ENCODE results near the gene PLCL1. TPM values are rescaled to one million over a fixed set of nuclear protein-coding genes. Genes with fewer than 3 reads are reported as not detected.

The PLCL1 gene
- total RNA-seq, 1 experiment from 2014 or later: not detected

DNA sequence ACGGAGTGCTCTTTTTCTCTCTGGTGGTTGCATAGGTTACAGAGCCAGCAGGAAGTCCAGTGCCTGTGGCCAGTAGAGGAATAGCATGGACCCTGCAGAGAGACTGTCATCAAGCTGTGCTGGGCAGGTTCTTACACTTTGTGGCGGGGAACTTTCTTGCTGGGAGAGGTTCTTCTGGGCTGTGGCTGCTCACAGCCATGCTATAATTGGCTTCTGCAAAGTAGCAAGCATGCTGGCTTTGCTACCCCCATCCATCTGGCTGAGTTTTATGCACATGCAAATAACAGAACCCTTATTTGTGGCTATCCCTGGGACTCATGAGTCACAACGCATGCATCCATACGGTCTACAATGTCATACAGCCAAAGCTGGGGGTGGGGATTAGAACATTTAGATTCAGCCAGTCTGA lies 68.9 kb downstream of the PLCL1 start:
- Histone ChIP-seq H3K27me3 (ENCODE audit: insufficient read depth, low read depth) (no peaks in the 10 kb centered on the region), H3K9me3 (ENCODE audit: insufficient read depth, low read depth) (no peaks in the 10 kb centered on the region)

DNA sequence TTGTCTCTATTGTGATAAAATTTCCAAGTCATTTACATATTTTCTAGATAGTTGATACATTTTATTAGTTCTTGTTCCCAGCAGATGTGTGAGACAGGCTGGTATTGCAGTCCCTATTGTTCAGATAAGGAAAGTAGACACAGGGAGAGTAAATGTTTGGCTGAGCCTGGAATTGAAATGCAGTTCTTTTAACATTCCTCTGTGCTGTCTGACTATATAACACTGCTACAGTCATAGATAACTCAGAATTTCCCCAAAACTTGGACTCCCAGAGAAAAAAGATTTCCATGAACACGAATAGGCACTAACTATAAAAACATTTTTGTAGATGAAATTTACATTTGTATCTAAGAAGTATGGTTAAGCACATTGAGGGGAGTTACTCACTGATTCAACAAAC lies 71.4 kb downstream of the PLCL1 start:
- Histone ChIP-seq H3K79me2 (ENCODE audit: low read depth) (no peaks in the 10 kb centered on the region), H3K9me3 (ENCODE audit: insufficient read depth, low read depth) (no peaks in the 10 kb centered on the region), H3K36me3 (ENCODE audit: low read depth) (no peaks in the 10 kb centered on the region), H3F3A (ENCODE audit: insufficient read depth, low read depth) (no peaks in the 10 kb centered on the region), H3K27me3 (ENCODE audit: insufficient read depth, low read depth) (no peaks in the 10 kb centered on the region), H3K4me1 (replicated peaks; ENCODE audit: insufficient read depth) (no peaks in the 10 kb centered on the region), H3K4me3 (no peak overlapping the region), H3K27ac (no peak overlapping the region), H4K20me1 (ENCODE audit: insufficient read depth) (no peaks in the 10 kb centered on the region), H2AFZ (no peak overlapping the region), H3K9me2 (ENCODE audit: insufficient read depth) (no peaks in the 10 kb centered on the region), H3K4me2 (no peak overlapping the region)
- ChIA-PET POLR2A (ENCODE audit: unreplicated experiment) (no interaction called here), CTCF (no interaction called here)
- DNase-seq: no peak
- no TSS peak for BruUV-seq (replicated peaks)
- intact Hi-C loops (cut with micrococcal nuclease; ENCODE audit: unreplicated experiment): no loop called here
- no peak for TF ChIP-seq EZH2 (IDR thresholded peaks at IDR 0.05; ENCODE audit: low read depth)
- TF ChIP-seq, protein P1, sequence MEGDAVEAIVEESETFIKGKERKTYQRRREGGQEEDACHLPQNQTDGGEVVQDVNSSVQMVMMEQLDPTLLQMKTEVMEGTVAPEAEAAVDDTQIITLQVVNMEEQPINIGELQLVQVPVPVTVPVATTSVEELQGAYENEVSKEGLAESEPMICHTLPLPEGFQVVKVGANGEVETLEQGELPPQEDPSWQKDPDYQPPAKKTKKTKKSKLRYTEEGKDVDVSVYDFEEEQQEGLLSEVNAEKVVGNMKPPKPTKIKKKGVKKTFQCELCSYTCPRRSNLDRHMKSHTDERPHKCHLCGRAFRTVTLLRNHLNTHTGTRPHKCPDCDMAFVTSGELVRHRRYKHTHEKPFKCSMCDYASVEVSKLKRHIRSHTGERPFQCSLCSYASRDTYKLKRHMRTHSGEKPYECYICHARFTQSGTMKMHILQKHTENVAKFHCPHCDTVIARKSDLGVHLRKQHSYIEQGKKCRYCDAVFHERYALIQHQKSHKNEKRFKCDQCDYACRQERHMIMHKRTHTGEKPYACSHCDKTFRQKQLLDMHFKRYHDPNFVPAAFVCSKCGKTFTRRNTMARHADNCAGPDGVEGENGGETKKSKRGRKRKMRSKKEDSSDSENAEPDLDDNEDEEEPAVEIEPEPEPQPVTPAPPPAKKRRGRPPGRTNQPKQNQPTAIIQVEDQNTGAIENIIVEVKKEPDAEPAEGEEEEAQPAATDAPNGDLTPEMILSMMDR (conservative IDR thresholded peaks at IDR 0.05): no peak

More for the DNA sequence above, 68.9 kb downstream of the PLCL1 start:
- ChIA-PET POLR2A (ENCODE audit: unreplicated experiment) (no interaction called here), CTCF (no interaction called here)
- Histone ChIP-seq H2AFZ (no peak overlapping the region), H3K9me2 (ENCODE audit: insufficient read depth) (no peaks in the 10 kb centered on the region), H3F3A (ENCODE audit: insufficient read depth, low read depth) (no peaks in the 10 kb centered on the region), H3K36me3 (ENCODE audit: low read depth) (no peaks in the 10 kb centered on the region), H3K4me1 (replicated peaks; ENCODE audit: insufficient read depth) (no peaks in the 10 kb centered on the region), H3K4me3 (no peak overlapping the region), H3K79me2 (ENCODE audit: low read depth) (no peaks in the 10 kb centered on the region), H3K27ac (no peak overlapping the region), H3K4me2 (no peak overlapping the region), H4K20me1 (ENCODE audit: insufficient read depth) (no peaks in the 10 kb centered on the region)
- TF ChIP-seq EZH2 (IDR thresholded peaks at IDR 0.05; ENCODE audit: low read depth): no peak
- TF ChIP-seq, protein P1 (conservative IDR thresholded peaks at IDR 0.05): no peak
- no TSS peak for BruUV-seq (replicated peaks)
- no peak for DNase-seq
- intact Hi-C loops (cut with micrococcal nuclease; ENCODE audit: unreplicated experiment): no loop called here

DNA sequence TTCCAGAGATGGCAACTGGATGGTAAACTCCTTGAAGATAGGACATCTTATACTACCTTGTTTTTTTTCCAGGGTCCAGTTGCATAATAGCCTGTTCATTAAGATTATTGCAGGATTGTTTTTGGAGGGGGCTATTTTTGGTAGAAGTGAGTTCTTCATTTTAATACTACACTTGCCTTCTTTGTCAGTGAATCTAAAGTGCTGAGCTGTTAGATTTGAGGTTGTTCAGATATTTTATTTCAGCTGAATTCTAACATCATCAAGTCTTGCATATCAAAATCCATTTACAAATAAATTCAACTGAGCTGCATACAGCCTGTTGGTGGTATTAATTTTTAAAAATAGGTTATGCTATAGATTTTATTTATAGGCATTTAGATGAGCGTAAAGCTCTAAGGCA lies 72.1 kb downstream of the PLCL1 start:
- ChIA-PET CTCF (no interaction called here), POLR2A (ENCODE audit: unreplicated experiment) (interaction anchor here (0.5 kb wide), 1 partner anchor 376 kb away, joined by 5 read pairs; the partner anchor contains the start of gene HSPE1)
- Histone ChIP-seq H3K4me2 (no peak overlapping the region), H2AFZ (no peak overlapping the region), H4K20me1 (ENCODE audit: insufficient read depth) (no peaks in the 10 kb centered on the region), H3K27ac (no peak overlapping the region), H3K36me3 (ENCODE audit: low read depth) (no peaks in the 10 kb centered on the region), H3F3A (ENCODE audit: insufficient read depth, low read depth) (no peaks in the 10 kb centered on the region), H3K79me2 (ENCODE audit: low read depth) (no peaks in the 10 kb centered on the region), H3K4me1 (replicated peaks; ENCODE audit: insufficient read depth) (no peaks in the 10 kb centered on the region), H3K4me3 (no peak overlapping the region), H3K9me2 (ENCODE audit: insufficient read depth) (no peaks in the 10 kb centered on the region), H3K9me3 (ENCODE audit: insufficient read depth, low read depth) (no peaks in the 10 kb centered on the region), H3K27me3 (ENCODE audit: insufficient read depth, low read depth) (no peaks in the 10 kb centered on the region)
- intact Hi-C loops (cut with micrococcal nuclease; ENCODE audit: unreplicated experiment): no loop called here
- BruUV-seq (replicated peaks): no TSS peak
- DNase-seq: no peak
- TF ChIP-seq, protein P1 (conservative IDR thresholded peaks at IDR 0.05): no peak
- no peak for TF ChIP-seq EZH2 (IDR thresholded peaks at IDR 0.05; ENCODE audit: low read depth)

Measured in PC-9 (cell line).